Heart left ventricle (tissue), 16 donors: ENCODE measurements around the gene XCL1. TPM values are rescaled to one million over a fixed set of nuclear protein-coding genes. Genes with fewer than 3 reads are reported as not detected.

Source experiments
- ATAC-seq, 4 donors: fragments of 200-7000 bp; cut with Tn5 transposase; one replicate each; pipeline ENCODE4 v1.9.1; 2020 to 2022; ENCODE audit warnings: moderate library complexity in 4 of 4, mild to moderate bottlenecking in 3 of 4, moderate number of reproducible peaks in 1 of 4
- DNase-seq, 5 donors: peaks; one replicate each; pipeline ENCODE4 v3.0.0-alpha.2; 2020
- H3K27ac ChIP-seq, 12 donors: fragments of 200-600 bp; sonication (generic) in 4 of 12; one replicate each; pipeline versions ENCODE4 v1.5.0 to v1.8.0; 2016 to 2022; ENCODE audit warnings: mild to moderate bottlenecking in 2 of 12
- H3K27me3 ChIP-seq, 9 donors: fragments of 200-600 bp; sonication (generic) in 2 of 9; one replicate each; pipeline versions ENCODE4 v1.5.1 to v1.8.0; 2016 to 2022; ENCODE audit warnings: mild to moderate bottlenecking in 3 of 9
- H3K36me3 ChIP-seq, 9 donors: fragments of 200-600 bp; sonication (generic) in 2 of 9; one replicate each; pipeline versions ENCODE4 v1.5.0 to v1.8.0; 2018 to 2022; ENCODE audit warnings: mild to moderate bottlenecking in 2 of 9
- H3K4me1 ChIP-seq, 12 donors: fragments of 200-600 bp; sonication (generic) in 4 of 12; one replicate each; pipeline versions ENCODE4 v1.5.0 to v1.8.0; 2016 to 2022; ENCODE audit warnings: mild to moderate bottlenecking in 3 of 12
- H3K4me3 ChIP-seq, 12 donors: fragments of 200-600 bp; sonication (generic) in 4 of 12; one replicate each; pipeline versions ENCODE4 v1.5.0 to v1.8.0; 2017 to 2022; ENCODE audit warnings: mild to moderate bottlenecking in 9 of 12, moderate library complexity in 4 of 12
- H3K9me3 ChIP-seq, 12 donors: fragments of 200-600 bp; sonication (generic) in 4 of 12; one replicate each; pipeline versions ENCODE4 v1.5.0 to v1.8.0; 2016 to 2022; ENCODE audit warnings: mild to moderate bottlenecking in 1 of 12
- CTCF ChIP-seq, 12 donors: fragments of 200-600 bp; sonication (generic) in 4 of 12; IDR thresholded peaks; one replicate each; pipeline versions ENCODE4 v1.5.0 to v1.8.0; 2018 to 2022; ENCODE audit warnings: antibody characterized with exemption in 12 of 12, mild to moderate bottlenecking in 5 of 12
- POLR2A ChIP-seq, 2 donors: fragments of 450-650 bp; IDR thresholded peaks; one replicate each; pipeline ENCODE4 v1.6.1; 2017; ENCODE audit warnings: antibody characterized with exemption in 2 of 2, mild to moderate bottlenecking in 2 of 2, moderate library complexity in 2 of 2
- WGBS, 4 donors: extraction: QIAGEN DNeasy Blood & Tissue Kit in 2 of 4; methylation state at CpG; one replicate each; pipeline versions ENCODE4 v1.1.5 to v1.1.7; 2013 to 2018; 5-methylcytosine and 5-hydroxymethylcytosine counted together
- intact Hi-C, 10 donors: fragments of 100-400 bp; cut with DNase I; formaldehyde crosslinking; loops; one replicate each; pipeline versions ENCODE4 v1.11.1 to v1.14.2; 2022
- polyA plus RNA-seq, 2 donors: library from polyadenylated mRNA; stranded (reverse); fragments of 200-250 nt; gene quantifications; one replicate each; pipeline ENCODE4 v1.2.3, GENCODE V29; 2013
- total RNA-seq, 9 donors: library from RNA; depleted of rRNA in 2 of 9; stranded (reverse); fragments of >200 nt in 2 of 9; fragmentation: NEBNext Ultra II Directional in 3 of 9; extraction: Animal tissue kit (Norgen Biotek cat#: 25700) in 3 of 9; gene quantifications; one replicate each; pipeline versions ENCODE4 v1.1.0 to v1.2.4, GENCODE V29; 2016 to 2023
- donor health status: ischemic (EF 13 %, LVEDD 7.1; RV severe dilation, severe dysfunction).
- donor health status: healthy with polysubstance abuse.
- donor health status: DM: no; HTN: yes; CAD: no.
- donor health status: DM: no; HTN: no; CAD: no.
- donor health status: ischemic (EF 25% LVEDD 6.9; RV normal size, moderate dysfunction).
- donor health status: ischemic (EF 25% LVEDD 5.7; RV mildly dilated, moderate dysfunction).
- donor health status: healthy.
- donor health status: DM: yes; HTN: yes; CAD: no.
- donor health status: ischemic (EF 35%, LVEDD 5.7; RV mildly dilated, moderate dysfunction).
- donor health status: nonischemic (EF 11% LVEDD 7.7; RV severe dilation, severe dysfunction).
- donor health status: DM: yes; HTN: yes; CAD: no.
- donor health status: PGD.
- donor health status: ischemic (EF 29% LVEDD 5.4; RV normal size, mild dysfunction).
- donor health status: nonischemic (EF 23%, LVEDD 6.1; RV moderate dilation, normal function).

The XCL1 gene
- total and polyA plus RNA-seq, 11 donors, result 0.14 to 2.3 (median 0.91) TPM; not detected in 5

GRCh38 chr1:168555508-168556046, 20.8 kb upstream of the XCL1 start:
- H3K9me3 ChIP-seq, result no peaks in the 10 kb centered on the region
- H3K4me1 ChIP-seq, result peaks cover 0 to 5% (median 0%) of the 10 kb centered on the region in 12 donors
- H3K36me3 ChIP-seq, result no peaks in the 10 kb centered on the region
- no peak for TF ChIP-seq CTCF (IDR thresholded peaks at IDR 0.05)
- no peak for TF ChIP-seq POLR2A (IDR thresholded peaks at IDR 0.05)
- intact Hi-C loops, result no loop called here
- 77 to 86% (median 79%) methylated on average over 3 of the region's 3 CpGs for WGBS, 4 donors
- H3K27me3 ChIP-seq, result no peaks in the 10 kb centered on the region
- H3K27ac ChIP-seq, result no peak overlapping the region
- ATAC-seq (no peak), DNase-seq (no peak)
- no peak overlapping the region for H3K4me3 ChIP-seq

GRCh38 chr1:168556647-168557046, 19.8 kb upstream of the XCL1 start:
- no peaks in the 10 kb centered on the region for H3K27me3 ChIP-seq

GRCh38 chr1:168560370-168560769, 16.0 kb upstream of the XCL1 start:
- intact Hi-C loops, result loop anchor here in 2 of 10 donors (10.0 kb wide), 2 partner anchors 64 to 116 kb away; no protein-coding TSS in a partner anchor
- H3K4me1 ChIP-seq, result peaks cover 0 to 2% (median 0%) of the 10 kb centered on the region in 12 donors
- ATAC-seq (no peak), DNase-seq (no peak)
- H3K9me3 ChIP-seq, result no peaks in the 10 kb centered on the region
- no peak overlapping the region for H3K27ac ChIP-seq
- no peak for TF ChIP-seq CTCF (IDR thresholded peaks at IDR 0.05)
- no peaks in the 10 kb centered on the region for H3K27me3 ChIP-seq
- H3K4me3 ChIP-seq, result no peak overlapping the region
- H3K36me3 ChIP-seq, result no peaks in the 10 kb centered on the region

More at GRCh38 chr1:168556647-168557046, 19.8 kb upstream of the XCL1 start:
- Histone ChIP-seq H3K4me3 (no peak overlapping the region), H3K36me3 (no peaks in the 10 kb centered on the region), H3K4me1 (peaks cover 0 to 5% (median 0%) of the 10 kb centered on the region in 12 donors), H3K9me3 (no peaks in the 10 kb centered on the region), H3K27ac (no peak overlapping the region)
- intact Hi-C loops, result no loop called here
- TF ChIP-seq CTCF (IDR thresholded peaks at IDR 0.05) (no peak), POLR2A (IDR thresholded peaks at IDR 0.05) (no peak)
- no peak for DNase-seq
- ATAC-seq, result no peak

- 74 to 84% (median 77%) methylated on average over 2 of the region's 2 CpGs for WGBS, 4 donors
These were observed 14.4 kb upstream of the XCL1 start for GRCh38 chr1:168561989-168562388.

More at GRCh38 chr1:168561989-168562388, 14.4 kb upstream of the XCL1 start:
- H3K27ac ChIP-seq, result no peak overlapping the region
- no peaks in the 10 kb centered on the region for H3K36me3 ChIP-seq
- DNase-seq (no peak), ATAC-seq (no peak)
- no peaks in the 10 kb centered on the region for H3K4me1 ChIP-seq
- H3K4me3 ChIP-seq, result no peak overlapping the region
- H3K27me3 ChIP-seq, result no peaks in the 10 kb centered on the region
- H3K9me3 ChIP-seq, result no peaks in the 10 kb centered on the region
- TF ChIP-seq POLR2A (IDR thresholded peaks at IDR 0.05), result no peak
- no peak for TF ChIP-seq CTCF (IDR thresholded peaks at IDR 0.05)
- intact Hi-C loops, result loop anchor here in 2 of 10 donors (10.0 kb wide), 2 partner anchors 63 to 117 kb away; no protein-coding TSS in a partner anchor
